Activated effector memory CD4-positive, alpha-beta T cell treated with Interleukin-2 at 50 U/mL for 16 hours (primary cell): ENCODE measurements around the gene CD36.

Source experiments
- DNase-seq: peaks from one replicate; pipeline ENCODE4 v3.0.0-alpha.2; 2020

CD36 gene

GRCh38 chr7:80630608-80631405 lies 7.6 kb upstream of the CD36 start:
- no peak for DNase-seq

DNA sequence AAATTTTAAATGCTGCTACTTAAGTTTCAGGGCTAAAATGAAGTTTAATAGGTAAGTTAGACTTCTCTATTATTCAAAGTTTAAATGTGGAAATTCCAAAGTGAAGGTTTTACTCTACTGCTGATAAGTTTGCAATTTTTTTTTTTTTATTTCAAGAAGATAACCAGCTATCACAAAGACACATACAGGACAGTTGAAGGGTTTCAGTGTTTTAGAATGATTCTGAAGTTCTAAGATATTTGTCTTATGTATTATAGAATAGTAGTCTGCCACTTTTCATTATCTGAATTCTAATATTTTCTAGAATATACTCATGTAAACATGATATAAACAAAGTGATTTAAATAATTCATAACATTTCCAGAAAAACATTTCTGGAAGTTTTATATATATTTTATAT lies 7.0 kb upstream of the CD36 start:
- no peak for DNase-seq

DNA sequence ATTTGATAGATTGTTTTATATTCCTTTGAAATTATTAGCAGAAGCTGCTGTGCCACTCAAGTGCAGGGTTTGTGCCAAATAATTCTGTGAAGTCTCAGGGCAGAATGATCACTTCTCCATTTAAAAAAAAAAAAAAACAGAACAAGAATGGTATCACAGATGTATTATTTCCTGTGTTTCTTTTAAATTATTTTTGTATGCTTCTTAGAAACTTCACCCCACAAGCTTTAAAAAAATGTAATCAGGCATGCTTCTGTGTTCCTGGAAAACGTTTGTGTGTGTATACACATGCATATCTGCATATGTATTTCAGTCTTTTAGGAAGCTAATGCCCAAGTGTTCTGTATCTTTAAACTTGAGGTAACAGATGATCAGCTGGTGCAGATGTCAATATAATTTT lies 6.3 kb upstream of the CD36 start:
- DNase-seq = no peak

DNA sequence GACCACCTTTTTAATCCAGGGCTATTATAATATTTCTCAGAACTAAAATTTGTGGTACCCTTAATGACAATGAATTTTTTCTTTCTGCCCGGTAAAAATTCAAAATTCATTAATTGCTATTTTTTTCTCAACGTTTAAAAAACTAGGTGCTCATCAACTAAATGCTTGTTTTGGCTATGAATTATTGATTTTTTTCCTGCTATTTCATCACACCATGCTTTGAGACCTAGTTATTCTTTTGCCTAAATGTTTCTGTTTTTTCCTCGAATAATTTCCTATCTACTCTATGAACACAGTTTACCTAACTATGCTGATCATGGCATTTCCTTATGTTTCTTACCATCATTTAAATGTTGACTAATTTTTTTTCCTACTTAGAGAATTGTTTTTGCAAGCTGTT lies 5.6 kb upstream of the CD36 start:
- no peak for DNase-seq

- DNase-seq = no peak
Measured at GRCh38 chr7:80634505-80634904, 3.9 kb upstream of the CD36 start.

GRCh38 chr7:80635533-80635932 lies 2.9 kb upstream of the CD36 start:
- DNase-seq = no peak

DNA sequence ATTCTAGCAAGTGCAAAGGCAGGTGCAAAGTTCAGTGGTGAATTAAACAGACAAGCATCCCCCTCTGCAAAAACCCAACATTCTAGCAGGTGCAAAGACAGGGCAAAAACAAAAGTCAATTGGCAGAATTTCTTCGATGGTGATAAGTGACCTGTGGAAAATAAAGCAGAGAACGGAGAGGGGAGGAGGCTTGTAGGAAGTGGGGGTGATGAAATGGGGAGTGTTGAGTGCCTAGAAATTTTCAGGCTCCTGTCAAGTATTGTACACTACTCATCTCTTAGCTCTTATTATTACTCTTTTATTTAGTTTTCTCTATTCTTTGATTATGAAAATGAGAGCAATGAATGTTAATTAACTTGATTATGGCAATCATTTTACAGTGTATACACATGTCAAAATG lies 2.4 kb upstream of the CD36 start:
- DNase-seq = no peak

- no peak for DNase-seq
Measured at GRCh38 chr7:80636709-80637108, 1.7 kb upstream of the CD36 start.

DNA sequence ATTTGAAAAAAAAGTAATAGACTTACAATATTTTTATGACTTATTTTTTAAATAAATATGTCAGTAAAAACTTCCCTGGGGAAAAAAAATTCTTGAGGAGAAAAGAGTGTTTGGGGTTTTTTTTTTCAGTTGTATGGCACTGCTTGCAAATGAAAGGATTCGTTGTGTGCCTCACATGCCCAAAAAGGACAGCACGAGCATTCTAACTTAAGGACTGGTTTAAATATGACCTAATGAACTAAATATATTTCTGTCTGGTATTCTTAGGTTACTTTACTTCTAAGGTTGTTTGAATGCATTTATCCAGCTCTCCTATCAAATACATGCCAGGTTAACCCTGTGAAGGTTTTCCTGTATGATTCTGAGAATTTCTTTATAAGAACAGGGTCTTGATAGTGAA lies 988 bp upstream of the CD36 start:
- DNase-seq = no peak

GRCh38 chr7:80639011-80639410 lies 569 bp downstream of the CD36 start:
- no peak for DNase-seq

- no peak for DNase-seq
Measured at GRCh38 chr7:80640846-80641245, 2.4 kb downstream of the CD36 start.

GRCh38 chr7:80641548-80641947 lies 3.1 kb downstream of the CD36 start:
- no peak for DNase-seq

DNA sequence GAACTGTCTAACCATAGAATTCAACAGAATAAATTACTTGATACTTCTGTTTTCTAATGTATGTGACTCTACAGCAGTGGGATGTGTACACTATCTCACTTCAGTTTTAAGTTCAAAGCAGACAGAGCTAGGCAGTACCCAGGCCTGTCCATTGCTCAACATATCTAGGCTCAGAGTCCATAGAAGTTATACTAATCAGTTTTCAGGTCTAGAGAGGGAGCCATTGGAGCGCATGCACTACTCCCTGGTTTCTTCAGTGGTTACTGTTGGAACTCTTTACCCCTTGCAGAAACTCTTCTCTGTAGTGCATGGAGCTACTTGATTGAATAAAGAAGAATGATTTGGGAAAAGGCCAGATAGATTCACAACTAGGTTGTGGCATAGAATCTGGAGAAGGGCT lies 4.4 kb downstream of the CD36 start:
- no peak for DNase-seq

DNA sequence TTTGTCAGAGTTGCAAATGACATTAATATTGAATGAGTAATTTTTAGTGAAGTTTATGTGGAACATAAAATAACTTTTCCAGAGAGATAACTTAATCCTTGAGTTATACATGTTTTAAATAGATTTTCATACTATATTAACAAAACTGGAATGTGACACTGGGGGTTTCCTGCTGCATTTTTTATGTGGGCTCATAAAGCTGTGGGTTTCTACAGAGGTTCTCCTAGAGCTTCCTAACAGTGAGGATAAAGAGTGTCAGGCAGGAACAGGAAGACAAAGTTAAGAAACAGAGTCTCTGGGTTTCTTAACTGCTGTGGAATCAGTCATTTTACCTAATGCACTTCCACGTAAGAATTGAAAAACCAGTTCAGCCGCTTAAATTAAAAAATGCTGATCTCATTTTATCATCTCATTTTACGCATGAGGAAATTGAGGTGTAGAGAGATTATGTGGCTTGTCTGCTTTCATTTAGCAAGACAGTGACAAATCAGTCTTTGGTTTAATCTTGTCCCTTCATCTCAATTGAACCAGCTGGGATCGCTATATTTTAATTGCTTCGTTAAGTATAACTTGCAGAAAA lies 5.0 kb downstream of the CD36 start:
- no peak for DNase-seq

DNA sequence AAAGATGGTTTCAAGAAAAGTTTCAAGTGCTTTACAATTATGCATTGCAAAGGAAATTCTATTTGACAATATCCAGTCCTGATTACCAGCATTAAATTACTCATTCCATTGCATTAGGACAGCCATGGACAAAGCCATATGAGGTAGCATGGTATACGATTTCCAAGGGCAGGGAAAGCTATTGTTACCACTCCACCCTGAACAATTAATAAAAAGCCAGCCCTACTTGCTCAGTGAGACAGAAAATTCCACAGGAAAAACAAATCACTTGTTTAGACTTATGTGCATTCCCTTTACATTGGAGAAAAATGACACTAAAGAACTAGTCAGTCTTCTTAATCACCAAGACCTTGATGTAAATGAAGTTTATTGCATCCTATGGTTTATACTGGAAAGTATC lies 5.6 kb downstream of the CD36 start:
- no peak for DNase-seq

DNA sequence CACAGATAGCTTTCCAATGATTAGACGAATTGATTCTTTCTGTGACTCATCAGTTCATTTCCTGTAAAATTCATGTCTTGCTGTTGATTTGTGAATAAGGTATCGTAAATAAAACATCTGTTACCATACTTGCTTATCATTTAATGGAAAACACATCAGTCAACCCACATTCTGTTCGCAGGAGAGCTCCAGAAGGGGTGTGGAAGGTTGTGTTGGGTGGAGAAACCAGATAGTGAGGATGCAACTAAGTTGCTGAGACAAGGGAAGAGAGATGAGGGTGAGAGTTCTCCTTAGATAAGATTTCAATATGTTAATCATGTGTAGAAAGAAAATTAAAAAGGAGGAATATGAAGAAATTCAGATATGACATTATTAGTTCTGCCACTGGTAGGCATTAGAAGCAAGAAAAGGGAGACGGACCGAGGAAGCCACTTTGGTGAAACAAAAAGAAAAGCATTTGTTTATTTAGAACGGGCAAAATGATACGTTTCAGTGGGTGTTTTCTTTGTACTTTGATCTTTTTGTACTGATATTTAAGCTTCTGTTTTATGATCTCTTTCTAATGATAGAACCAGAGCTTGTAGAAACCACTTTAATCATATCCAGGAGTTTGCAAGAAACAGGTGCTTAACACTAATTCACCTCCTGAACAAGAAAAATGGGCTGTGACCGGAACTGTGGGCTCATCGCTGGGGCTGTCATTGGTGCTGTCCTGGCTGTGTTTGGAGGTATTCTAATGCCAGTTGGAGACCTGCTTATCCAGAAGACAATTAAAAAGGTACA lies 7.8 kb downstream of the CD36 start:
- DNase-seq = no peak

- DNase-seq = no peak
Measured at GRCh38 chr7:80647436-80647835, 9.0 kb downstream of the CD36 start.

DNA sequence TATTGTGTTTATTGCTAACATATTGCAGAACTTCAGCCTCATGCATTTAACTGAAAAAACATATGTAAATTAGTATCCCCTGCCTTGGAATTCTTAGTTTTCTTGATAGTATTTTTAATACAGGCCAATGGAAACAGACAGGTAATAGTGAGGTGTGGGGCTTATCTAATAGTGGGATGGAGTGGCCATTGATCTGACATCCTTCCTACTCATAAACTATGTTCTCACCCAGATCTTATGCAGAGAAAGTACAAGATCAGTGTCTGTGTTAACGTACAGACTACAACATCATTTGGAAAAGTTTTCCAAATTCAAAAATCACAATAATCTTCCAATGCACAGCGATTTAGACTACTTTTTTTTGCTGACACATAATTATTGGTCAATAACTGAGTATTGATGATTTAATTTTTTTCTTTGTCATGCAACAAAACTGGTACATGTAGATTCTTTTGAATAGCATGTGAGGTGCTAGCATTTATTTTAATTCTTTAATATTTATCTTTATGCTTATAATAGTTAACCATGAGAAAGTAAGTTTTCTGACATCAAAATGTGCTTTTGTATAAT lies 9.7 kb downstream of the CD36 start:
- DNase-seq = no peak

DNA sequence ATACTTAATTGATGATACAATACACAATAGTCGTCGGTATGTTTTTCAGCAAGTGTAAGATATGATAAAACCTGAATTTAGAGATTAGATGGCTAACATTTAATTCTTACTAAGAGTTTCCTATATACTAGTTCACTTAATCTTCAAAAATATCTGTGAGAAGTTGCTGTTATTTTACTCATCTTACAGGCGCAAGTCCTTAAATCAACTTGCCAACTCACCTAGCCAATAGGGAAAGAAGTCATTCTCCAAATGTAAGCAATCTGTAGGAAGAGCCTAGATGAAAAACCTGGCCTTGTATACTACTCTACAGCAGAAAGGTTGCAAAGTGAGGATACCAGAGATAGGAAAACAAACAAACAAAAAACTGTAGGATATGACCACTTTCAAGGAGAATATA lies 10.6 kb downstream of the CD36 start:
- DNase-seq = no peak

DNA sequence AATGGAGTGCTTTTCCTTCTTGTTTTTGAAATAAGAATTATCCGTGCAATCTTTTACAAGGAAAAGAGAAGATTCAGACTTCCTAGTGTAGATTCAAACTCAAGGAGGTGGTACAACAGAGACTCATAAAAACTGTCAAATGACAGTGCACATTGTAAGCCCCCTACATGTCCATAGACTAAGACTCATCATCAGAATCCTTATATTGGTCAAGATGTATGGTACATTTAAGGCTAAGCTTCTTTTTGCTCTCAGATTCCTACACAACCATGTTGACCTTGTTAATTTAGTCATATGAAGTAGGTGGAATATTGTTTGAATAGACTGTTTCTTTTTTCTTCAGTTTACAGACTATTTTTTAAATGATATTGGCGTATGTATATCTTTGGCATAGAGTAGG lies 11.6 kb downstream of the CD36 start:
- no peak for DNase-seq

GRCh38 chr7:80651471-80651870 lies 13.0 kb downstream of the CD36 start:
- DNase-seq = no peak

GRCh38 chr7:80653244-80653643 lies 14.8 kb downstream of the CD36 start:
- no peak for DNase-seq

- no peak for DNase-seq
Measured at GRCh38 chr7:80654887-80655340, 16.5 kb downstream of the CD36 start.

DNA sequence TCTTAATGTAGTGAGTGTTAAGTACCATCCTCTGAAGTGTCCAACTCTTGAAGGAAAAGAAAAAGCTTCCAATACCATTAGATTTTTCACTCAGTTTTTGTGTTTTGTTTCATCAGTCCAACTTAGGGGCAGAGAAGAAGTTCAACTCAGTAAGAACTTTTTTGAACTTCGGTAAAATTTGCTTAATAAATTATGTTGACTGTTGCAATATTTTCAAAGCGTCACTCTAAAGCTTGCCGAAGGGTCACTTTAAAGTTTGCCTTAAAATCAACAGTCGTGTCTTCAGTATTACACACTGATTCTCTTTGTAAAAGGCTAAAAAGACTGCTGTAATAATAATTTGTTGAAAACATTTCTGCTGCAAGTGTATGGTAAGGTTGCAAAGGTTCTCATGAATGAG lies 17.6 kb downstream of the CD36 start:
- no peak for DNase-seq
